GM19239 (cell line): Measurements from ENCODE around the gene USP22.
A peak's percentile ranks its signal among the peaks of the same experiment; 100 is the strongest.

Experiments used
- DNase-seq: peaks from one replicate; pipeline ENCODE4 v3.0.0; 2011; ENCODE audit warnings: low spot score; ENCODE audit not compliant: insufficient read length
- FAIRE-seq: peaks from 2 replicates; lab custom pipeline; 2011; peaks lifted over from hg19 to GRCh38; lab: Jason Lieb, UNC

USP22 gene

DNA sequence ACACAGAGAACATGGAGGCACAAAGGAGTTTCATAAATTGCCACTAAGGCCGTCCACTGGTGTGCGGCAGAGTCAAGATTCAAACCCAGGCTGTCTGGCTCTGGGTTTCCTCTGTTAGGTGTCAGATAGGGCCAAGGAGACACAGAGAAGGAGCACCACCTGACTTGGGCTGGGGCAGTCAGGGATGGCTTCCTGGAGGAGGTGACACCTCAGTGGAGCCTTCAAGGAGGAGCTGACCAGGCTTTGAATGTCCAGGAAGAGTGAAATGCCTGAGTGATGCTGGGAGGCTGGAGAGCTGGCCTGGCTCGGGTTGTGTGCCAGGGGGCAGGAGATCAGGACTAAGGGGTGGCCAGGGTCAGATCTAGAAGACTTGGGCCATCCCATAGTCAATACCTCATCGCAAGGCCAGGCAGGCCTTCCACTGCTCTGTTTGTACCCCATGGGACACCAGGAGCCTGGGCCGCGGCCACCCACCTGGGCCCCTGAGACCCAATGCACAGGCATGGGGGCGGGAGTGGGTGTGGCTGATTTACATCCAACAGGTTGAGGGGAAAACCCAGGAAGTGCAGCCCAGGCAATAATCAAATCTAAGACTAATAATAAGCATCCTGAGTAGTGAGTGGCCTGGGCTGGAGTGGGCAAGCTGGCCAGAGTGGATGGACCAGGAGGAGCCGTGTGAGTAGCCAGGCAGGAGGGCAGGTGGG, 73.7 kb downstream of the USP22 start:
- DNase-seq (no peak), FAIRE-seq (no peak)

- DNase-seq: no peak
- no peak for FAIRE-seq
Measured at GRCh38 chr17:20967776-20968175, 75.0 kb downstream of the USP22 start.

GRCh38 chr17:20966870-20967269, 75.9 kb downstream of the USP22 start:
- FAIRE-seq (no peak), DNase-seq (no peak)

- no peak for FAIRE-seq
- no peak for DNase-seq
Measured at GRCh38 chr17:20965492-20965891, 77.3 kb downstream of the USP22 start.

DNA sequence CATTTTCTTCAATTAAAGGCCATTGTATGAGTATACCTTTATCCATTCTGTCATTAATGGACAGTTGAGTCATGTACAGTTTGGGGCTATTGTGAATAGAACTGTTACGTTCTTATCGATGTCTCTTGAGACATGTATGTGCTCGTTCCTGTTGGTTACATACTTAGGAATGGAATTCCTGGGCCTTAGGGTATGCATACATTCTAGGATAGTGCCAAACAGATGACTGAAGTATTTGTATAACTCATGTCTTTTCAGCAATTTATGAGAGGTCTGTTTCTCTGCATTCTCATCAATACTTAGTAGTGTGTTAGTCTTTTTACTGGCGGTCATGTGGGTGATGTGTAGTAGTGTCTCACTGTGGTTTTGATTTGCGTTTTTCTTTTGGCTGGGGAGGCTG, 81.2 kb downstream of the USP22 start:
- DNase-seq (no peak), FAIRE-seq (no peak)

- FAIRE-seq: no peak
- no peak for DNase-seq
Measured at GRCh38 chr17:20960871-20961270, 81.9 kb downstream of the USP22 start.

DNA sequence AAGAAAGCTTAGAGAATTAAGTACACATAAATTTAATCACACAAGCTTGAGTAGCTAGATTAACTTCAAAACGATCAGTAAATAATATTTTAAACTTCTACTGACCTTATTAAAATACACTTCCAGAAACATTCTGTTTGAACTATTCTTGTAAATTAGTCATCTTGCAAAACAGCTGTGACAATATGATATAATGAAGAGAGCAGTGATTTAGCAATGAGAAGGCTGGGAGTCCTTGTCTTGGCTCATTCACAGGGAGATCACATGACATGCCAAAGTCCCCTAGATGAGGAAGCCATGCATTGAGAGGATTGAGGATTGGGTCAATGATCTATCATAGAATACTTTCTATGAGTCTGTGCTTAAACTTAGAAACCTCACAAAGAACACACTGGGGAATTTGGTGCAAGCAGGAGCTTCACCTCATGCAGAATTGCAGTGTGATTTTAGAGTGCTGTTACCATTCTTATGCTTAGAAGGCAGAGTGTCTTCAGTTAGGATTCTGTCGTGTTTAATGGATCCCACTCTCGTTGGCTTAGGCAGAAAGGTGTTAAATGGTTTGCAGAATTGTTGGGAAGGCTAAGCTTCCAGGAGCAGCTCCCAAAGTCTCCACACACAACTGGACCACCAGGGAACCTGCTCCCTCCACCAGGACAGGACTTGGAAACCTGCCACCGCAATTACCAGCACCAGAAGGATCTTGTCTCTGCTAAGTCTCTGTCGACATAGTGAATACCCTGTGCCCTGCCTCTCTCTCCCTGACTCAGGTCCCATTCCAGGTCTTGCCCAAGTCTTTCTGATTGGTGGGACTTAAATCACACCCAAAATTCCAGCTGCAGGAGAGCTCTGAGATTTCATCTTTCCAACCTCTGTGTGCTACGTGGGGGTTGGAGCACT, 87.1 kb downstream of the USP22 start:
- FAIRE-seq: peak; percentile 35
- DNase-seq: no peak

DNA sequence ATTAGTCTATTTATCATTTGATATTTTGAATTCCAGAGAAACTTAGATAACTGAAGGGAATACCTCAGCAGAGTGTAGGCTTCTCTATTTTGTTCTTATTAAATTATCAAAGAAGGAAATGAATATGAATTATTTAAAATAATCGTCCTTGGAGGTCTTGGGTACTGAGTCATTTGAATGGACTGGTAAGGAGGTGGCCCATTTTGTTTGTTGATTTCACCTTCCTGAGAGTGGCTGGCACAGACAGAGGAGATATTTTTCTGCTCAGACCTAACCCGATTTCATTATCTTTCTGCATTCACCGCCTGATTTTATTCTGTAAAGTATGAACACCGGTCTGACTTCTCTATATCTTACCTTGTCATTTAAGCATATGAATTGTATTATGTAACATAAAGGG, 88.0 kb downstream of the USP22 start:
- no peak for FAIRE-seq
- no peak for DNase-seq

DNA sequence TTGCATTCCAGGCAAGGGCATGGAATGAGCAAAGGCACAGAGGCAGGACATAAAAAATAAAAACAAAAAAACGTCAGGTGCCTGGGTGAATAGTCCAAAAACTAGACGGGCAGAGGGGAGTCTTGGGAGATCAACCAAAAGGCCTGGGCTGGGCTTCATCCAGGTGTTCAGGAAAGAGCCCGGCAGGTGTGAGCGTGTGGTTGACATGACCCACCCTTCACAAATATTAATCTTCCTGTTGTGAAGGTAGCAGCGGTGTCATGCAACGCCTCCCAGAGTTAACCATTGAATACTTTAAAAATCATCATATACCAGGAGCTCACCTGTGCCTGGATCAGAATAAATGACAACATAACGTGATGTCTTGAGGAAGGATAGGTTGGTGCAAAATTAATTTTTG, 90.6 kb downstream of the USP22 start:
- FAIRE-seq: no peak
- no peak for DNase-seq
